HL-60 (cell line): ENCODE results near the gene PCDH18.

ENCODE experiments used
- POLR2AphosphoS5 ChIP-seq: IDR thresholded peaks from 2 replicates; pipeline ENCODE4 v1.6.1; 2012; ENCODE audit warnings: low read depth
- REST ChIP-seq: IDR thresholded peaks from 2 replicates; pipeline ENCODE4 v1.6.1; 2012; ENCODE audit warnings: low read depth; ENCODE audit not compliant: insufficient replicate concordance

GRCh38 chr4:137495578-137495977 is 36.7 kb downstream of the PCDH18 start:
- TF ChIP-seq POLR2AphosphoS5, result no peak
- TF ChIP-seq REST, result no peak
